Stimulated activated CD4-positive, alpha-beta T cell treated with anti-CD3 and anti-CD28 coated beads, Interleukin-1b, Interleukin-23, amount 100 ng/mL, for 1 hour (primary cell): ENCODE measurements around the gene OPRD1.
"Not testable (repeated sequence)": the region's sequence is repeated elsewhere in the genome, so short reads cannot be mapped to it uniquely, and the experiment has no call there.

Source experiments
- DNase-seq, 2 donors: peaks; one replicate each; pipeline ENCODE4 v3.0.0-alpha.2; 2020; ENCODE audit warnings: low read depth in 2 of 2

The OPRD1 gene

DNA sequence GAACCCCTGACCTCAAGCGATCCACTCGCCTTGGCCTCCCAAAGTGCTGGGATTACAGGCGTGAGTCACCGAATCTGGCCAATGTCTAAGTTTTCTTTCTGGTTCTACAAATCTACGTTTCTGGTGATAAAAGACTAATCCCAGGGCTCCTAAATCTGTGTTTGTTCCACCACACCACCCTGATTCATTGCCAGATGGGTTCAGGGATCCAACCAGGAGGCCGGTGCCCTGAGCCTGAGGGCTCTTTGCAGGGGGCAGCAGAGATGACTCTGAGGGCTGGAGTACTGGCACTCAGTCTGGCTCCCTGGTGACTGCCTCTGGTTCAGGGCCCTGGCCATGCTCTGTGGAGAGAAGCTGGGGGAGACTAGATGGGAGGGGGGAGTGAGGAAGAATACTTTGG, 10.5 kb upstream of the OPRD1 start:
- no peak for DNase-seq

DNA sequence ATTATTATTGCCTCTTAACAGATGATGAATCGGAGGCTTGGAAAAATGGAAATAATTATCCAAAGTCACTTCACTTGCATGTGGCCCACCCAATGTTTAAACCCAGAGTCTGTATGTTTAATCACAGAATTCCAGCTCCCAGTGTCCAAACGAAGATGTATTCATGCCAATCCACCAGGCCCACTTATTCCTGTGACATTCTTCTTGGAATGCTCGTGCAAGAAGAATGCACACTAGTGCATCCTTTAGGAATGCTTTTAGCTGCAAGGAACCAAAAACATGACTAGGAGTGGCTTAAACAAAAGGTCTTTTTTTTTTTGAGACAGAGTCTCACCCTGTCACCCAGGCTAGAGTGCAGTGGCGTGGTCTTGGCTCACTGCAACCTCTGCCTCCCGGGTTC, 8.9 kb upstream of the OPRD1 start:
- DNase-seq: no peak

DNA sequence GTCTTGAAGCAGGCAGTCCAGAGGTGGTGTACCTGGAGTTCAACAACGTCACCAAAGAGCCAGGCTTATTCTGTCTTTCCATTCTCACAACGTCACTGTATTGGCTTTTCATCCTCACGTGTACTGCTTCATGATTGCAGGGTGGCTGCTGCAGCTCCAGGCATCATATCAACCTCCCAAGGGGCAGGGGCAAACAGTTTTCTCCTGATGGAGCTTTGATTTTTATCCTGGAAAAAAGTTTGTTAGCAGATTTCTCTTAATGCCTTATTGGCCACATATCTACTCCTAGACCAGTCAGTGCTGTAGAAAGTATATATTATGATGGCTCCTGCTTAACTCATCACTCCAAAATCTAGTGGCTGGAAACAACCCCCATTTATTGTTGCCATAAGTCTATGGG, 8.3 kb upstream of the OPRD1 start:
- DNase-seq: no peak

DNA sequence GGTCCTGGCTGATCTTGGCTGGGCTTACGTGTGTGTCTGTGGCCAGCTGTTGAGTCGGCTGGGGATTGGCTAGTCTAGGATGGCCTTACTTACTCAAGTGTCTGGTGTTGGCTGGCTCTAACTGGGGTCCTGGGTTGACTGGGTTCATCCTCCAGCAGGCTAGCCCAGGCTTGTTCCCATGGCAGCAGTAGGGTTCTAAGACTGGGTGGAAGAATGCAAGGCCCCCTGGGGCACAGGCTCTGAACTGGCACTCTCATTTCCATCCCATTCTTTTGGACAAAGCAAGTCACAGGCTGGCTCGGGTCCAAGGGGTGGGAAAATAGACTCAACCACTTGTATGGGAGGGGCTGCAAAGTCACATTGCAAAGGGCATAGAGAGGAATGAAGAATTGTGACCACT, 7.9 kb upstream of the OPRD1 start:
- no peak for DNase-seq

DNA sequence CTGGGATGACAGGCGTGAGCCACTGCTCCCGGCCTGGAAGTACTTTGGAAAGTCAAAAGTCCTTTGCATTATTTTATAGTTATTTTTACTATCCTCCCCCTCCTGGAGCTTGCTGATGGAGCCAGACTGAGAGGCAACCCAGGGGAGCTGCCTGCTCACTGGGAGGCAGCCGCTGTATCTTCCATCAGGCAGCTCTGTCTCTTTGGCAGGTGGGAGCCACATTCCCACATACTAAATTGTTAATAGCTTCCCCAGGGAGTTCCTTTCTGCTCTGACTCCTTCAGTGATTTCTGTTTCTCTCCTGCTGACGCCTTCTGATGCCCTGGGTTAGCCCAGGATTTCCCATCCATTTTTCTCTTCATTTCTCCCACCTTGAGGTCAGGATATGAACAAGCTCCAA, 4.9 kb upstream of the OPRD1 start:
- DNase-seq: no peak

DNA sequence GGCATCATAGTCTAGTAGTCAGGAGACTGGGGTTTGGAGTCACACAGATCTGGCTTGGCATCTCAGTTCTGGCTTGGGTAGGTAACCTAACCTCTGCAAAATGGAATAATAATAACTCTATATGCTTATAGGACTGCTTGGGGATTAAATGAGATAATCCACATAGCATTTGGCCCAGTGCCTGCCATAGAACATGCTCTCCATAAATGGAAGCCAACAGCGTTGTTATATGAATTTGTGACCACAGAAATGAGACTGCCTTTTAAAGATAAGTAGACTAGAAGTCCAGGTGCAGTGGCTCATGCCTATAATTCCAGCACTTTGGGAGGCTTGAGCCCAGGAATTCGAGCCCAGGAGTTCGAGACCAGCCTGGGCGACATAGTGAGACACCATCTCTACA, 4.0 kb upstream of the OPRD1 start:
- DNase-seq: no peak

DNA sequence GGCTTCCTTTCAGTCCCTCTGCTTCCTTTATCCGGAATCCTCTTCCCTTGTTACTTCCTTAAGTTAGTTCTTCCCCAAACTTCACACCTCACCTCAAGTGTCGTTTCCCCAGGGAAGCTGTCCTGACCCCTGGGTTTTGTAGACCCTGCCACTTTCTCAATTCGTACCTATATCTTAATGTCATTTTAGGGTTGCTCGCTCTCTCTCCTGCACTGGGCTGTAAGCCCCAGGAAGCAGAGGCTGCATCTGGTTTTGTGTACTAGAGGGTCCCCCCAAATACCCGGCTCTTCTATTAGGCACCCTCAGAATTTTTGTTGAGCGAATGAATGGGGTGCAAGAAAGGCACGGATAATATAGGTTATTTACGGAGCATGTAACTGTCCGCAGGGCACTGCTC, 603 bp upstream of the OPRD1 start:
- DNase-seq: no peak

DNA sequence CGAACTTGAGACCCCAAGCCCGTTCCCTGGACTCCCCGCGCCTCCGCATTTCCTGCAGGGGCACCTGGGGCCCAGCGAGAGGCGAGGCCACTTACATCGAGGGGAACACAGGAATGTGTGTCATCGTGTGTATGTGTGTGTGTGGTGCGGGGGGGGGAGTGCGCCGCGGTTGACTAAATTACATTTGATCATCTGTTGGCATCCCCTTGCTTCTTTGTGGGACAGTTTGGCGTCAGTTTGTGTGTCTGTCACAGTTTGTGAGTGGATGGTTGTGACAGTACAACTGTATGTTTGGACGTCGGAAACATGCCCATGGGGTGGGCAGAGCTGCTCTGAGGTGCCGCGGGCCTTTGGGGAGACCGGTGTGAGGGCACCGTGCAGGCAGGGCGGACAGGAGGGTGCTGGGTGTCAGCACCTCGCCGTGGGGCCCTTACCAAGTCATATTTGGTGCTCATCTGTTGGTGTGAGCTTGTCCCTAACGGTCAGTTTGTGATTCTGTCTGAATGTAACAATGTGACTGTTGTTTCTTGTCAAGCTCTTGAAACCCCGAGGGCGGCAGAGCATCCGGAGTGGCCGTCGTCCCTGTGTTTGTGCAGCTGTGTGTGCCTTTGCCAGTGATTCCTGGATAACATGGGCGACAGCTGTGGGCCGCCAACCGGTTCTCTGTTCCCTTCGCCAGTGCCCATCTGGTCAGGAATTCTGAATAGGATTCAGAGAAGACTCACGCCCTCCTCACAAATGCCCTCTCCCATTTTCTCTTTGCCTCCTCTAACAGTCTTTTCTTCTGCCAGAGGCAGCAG, 899 bp downstream of the OPRD1 start:
- no peak for DNase-seq

DNA sequence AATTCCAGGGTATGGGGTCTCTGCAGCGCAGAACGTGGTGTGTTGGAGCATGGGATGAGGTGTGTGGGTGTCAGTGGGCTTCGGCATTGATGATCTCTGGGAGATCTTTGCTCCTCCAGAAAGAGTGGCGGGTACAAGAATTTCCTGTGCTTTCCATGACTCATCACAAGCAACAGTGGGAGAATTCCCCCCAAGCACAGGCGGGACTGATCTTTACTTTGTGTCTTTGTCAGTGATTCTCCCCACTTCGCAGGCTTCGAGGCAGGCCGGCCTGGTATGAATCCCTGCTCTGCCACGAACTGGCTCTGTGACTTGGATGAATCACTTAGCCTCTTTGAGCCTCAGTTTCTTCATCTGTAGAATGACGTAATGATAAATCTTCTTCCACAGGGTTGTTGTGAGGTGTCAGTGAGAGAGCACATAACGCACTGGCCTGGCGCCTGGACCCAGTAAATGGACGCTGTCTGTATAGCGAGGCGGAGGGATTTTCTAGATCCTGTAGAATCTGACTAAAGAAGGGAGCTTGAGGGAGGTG, 2.0 kb downstream of the OPRD1 start:
- no peak for DNase-seq

DNA sequence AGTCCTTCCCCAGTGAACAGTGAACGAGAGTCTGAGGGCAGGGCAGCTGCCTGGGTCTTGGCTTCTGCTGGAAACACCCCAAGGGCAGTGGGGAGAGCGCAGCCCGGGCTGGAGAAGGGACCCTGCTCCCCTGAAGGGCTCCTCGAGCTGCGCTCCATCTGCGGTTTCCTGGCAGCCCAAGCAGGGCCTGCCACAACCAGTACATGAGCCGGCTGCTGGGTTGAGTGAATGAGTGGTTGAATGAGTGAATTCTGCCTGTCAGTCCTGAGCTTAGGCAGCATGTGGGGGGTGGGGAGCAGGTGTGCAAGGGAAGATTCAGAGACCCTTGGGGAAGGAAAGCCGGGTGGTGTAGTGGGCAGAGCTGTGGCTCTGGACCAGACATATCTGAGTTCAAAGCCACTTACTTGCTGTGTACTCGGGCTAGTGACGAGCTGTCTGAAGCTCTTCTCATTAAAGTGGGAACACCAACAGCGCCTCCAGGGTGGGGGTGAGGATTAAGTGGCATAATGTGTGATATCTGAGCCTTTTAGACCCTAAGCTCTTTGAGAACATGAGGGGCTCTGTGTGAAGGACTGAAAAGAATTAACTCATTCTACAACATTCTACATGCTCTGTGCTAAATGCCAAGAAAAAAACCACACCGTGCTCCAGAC, 3.7 kb downstream of the OPRD1 start:
- no peak for DNase-seq

DNA sequence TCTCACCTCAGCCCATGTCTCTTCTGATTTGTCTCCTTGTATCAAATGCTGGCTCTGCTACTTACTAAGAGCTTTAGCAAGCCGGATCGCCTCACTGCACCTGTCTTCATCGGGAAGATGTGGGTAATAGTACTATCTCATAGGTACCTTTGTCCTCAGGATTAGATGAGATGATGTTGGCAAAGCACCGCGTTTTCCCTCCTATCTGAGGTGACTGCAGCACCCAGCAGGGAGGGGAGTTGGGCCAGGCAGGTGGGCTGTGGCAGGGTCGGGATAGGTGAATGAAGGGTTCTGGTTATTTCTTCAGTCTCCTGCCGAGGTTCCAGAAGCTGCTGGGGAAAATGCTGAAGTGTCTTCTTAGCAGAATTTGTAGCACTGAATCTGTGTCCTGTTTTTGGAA, 5.2 kb downstream of the OPRD1 start:
- DNase-seq: no peak

DNA sequence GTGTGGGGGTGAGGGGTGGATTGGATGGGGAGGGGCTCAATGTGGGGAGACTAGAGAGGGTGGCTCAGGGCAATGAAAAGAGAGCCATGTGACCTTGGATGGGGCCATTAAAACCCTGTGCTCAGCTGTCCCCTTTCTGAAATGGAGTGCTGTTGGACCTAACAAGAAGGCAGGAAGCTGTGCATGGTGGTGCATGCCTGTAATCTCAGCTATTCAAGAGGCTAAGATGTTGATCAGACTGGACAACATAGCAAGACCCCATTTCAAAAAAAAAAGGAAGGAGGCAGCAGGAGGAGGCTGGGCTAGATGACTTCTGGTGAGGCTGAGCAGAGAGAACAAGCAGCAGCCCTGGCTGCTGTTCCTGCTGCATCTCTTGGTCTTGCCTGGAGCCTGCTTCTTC, 7.0 kb downstream of the OPRD1 start:
- no peak for DNase-seq

DNA sequence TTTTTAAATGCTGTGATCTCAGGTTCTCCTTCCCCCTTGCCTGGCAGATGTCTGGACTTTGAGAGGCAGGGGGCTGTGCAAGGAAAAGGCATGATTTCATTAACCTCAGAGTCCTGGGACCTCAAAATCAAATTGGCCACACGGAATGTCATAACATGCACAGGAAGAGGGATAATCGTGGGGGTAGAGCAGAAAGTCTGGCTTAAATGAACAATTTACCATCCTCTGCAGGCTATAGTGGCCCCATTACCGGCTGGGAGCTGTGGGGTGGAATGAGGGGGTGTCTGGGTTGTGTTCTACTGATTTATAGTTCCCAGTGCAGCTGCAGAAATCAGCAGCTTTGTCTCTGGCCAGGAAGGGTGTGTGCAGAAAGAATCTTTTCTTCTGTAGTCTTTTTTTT, 10.8 kb downstream of the OPRD1 start:
- DNase-seq: no peak

DNA sequence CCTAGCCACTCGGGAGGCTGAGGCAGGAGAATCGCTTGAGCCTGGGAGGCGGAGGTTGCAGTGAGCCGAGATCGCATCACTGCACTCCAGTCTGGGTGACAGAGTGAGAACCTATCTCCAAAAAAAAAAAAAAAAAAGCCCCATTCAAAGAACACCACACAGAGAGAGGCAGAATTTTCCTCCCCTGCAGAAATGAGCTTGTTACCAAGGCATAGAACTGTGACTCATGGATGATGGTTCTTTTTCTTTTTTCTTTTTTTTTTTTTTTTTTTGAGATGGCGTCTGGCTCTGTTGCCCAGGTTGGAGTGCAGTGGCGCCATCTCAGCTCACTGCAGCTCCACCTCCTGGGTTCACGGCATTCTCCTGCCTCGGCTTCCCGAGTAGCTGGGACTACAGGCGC, 12.1 kb downstream of the OPRD1 start:
- not testable (repeated sequence) for DNase-seq

DNA sequence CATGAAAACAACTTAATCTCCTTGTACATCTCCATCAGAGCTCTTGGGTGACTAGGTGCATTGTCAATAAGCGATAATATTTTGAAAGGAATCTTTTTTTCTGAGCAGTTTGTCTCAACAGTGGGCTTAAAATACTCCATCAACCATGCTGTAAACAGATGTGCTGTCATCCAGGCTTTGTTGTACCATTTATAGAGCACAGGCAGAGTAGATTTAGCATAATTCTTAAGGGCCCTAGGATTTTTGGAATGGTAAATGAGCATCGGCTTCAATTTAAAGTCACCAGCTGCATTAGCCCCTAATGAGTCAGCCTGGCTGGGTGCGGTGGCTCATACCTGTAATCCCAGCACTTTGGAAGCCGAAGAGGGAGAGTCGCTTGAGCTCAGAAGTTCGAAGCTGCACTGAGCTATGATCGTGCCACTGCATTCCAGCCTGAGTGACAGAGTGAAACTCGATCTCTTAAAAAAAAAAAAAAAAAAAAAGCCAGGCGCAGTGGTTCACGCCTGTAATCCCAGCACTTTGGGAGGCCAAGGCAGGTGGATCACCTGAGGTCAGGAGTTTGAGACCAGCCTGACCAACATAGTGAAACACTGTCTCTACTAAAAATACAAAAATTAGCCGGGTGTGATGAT, 16.4 kb downstream of the OPRD1 start:
- not testable (repeated sequence) for DNase-seq

DNA sequence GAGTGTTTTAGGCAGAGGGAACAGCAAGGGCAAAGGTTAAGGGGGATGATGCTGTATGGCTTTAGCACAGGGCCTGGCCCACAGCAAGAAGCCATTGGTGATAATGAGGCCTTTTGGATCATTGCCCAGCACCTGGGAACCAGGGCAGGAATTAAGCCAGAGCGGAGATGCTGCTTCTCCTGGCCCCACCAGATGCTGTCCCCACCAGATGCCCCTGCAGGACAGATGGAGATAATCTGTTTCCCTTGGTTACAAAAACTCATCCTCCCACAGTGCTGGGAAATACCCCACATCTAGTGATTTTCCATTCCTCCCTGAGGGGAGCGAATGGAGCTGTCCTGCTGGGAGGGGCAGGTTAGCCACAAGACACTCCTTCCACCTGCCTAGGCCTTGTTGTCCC, 18.8 kb downstream of the OPRD1 start:
- DNase-seq: no peak

DNA sequence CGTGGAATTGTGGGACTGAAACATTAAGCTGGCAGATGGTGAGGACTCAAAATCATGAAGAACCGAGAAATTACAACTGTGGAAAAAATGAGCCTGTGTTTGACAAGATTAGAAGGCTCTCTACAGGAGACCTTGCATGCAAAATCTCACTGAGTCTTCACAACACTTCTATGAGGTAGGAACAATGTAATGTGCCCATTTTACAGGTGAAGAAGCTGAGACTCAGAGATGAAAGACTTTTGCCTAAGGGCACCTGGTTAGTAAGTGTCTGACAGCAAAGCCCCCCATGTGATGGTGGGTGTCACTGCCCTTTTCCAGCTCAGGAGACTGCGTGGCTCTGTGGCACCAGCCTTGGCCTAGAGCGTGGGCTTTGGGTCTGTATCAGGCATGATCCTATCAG, 21.0 kb downstream of the OPRD1 start:
- DNase-seq: no peak

DNA sequence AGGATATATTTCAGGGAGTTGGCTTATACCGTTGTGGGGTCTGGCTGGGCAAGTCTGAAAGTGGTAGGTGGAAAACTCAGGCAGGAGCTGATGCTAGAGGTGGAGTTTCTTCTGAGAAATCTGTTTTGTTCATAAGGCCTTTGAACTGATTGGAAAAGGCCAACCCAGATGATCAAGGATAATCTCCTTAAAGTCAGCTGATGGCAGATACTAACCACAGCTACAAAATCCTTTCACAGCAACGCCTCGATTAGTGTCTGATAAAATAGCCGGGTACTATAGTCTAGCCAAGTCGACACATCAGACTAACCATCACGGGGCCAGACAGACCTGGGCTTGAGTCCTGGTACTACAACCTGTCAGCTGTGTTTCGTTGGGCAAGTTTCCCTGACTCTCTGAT, 21.4 kb downstream of the OPRD1 start:
- no peak for DNase-seq

DNA sequence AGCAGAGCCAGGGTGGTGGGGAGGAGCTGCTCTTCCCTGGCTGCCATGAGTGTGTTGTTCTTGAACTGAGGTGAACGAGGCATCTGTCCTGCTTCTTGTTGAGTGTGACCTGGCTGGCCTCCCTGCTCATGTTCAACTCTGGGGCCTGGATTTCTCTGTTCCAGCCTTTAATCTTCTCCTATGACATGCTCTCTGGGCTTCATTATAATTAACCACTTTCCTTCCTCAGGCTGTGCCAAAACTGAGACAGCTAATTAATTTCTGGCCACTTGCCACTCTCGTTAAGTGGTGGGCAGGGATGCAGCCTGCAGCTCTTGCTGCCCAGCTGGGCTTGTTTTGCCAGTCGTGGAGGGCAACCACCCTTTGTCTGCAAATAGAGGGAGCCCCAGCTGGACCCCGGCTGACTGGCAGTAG, 23.3 kb downstream of the OPRD1 start:
- no peak for DNase-seq

DNA sequence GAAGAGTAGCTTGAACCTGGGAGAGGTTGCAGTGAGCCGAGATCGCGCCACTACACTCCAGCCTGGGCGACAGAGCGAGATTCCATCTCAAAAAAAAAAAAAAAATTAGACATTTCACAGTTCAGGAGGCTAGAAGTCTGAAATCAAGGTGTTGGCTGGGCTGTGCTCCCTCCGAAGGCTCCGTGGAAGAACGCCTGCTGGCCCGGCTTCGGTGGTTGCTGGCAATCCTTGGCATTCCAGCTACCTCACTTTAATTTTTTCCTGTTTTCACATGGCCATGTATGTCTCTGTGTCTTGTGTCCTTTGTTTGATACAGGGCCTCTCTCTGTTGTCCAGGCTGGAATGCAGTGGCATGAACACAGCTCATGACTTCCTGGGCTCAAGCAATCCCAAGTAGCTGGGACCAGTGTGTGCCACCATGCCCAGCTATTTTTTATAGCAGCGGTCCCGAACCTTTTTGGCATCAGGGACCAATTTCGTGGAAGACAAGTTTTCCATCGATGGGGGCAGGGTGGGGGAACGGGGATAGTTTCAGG, 24.5 kb downstream of the OPRD1 start:
- DNase-seq: no peak

DNA sequence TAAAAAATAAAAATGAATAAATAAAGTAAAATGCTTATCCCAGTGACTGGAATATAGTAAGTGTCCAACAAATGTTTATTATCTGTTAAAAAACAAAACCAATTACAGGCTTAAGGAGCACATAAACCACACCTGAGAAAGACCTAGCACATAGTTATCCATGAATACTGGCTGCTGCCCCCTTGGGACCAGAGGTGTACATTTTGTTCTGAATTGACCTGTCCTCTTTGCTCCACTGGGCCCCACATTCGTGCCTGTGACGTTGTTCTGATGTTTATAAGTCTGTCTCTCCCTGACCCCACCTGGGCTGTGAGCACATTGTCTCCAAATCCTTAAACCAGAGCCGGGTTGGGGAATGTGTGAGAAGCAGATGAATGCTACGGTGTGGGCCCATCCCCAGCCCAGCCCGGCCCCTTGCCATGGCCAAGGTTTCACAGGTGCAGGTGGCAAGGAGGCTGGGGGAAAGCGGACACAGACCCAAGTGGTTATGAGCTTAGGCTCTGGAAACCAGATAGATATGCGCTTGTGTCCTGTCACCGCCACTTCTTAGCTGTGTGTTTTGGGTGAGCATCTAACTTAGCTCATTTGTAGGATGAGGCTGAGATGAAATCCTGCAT, 29.1 kb downstream of the OPRD1 start:
- no peak for DNase-seq
